Activated naive CD4-positive, alpha-beta T cell treated with anti-CD3 and anti-CD28 coated beads, Interleukin-2, amount 50 U/mL, for 72 hours (primary cell): ENCODE measurements around the gene CLK3. TPM values are rescaled to one million over a fixed set of nuclear protein-coding genes. Genes with fewer than 3 reads are reported as not detected.
"Not testable (repeated sequence)": the region's sequence is repeated elsewhere in the genome, so short reads cannot be mapped to it uniquely, and the experiment has no call there.

Source experiments
- ATAC-seq, 2 donors: fragments of 150-1000 bp; cut with Tn5 transposase; 2 replicates each; pipeline ENCODE4 v1.10.0; 2021; ENCODE audit warnings: mild to moderate bottlenecking in 2 of 2, moderate library complexity in 2 of 2
- DNase-seq, 2 donors: peaks; one replicate each; pipeline ENCODE4 v3.0.0; 2021 to 2022; ENCODE audit warnings: low spot score in 2 of 2
- H3K27ac Mint-ChIP-seq, 2 donors: one replicate each; pipeline ENCODE4 v1.8.0; 2022; ENCODE audit warnings: mild to moderate bottlenecking in 2 of 2, mixed read lengths in 2 of 2
- H3K36me3 Mint-ChIP-seq, 2 donors: one replicate each; pipeline ENCODE4 v1.8.0; 2022; ENCODE audit warnings: mixed read lengths in 2 of 2
- H3K9me3 Mint-ChIP-seq, 2 donors: one replicate each; pipeline ENCODE4 v1.8.0; 2022; ENCODE audit warnings: mixed read lengths in 2 of 2
- total RNA-seq, 2 donors: library from RNA; stranded (reverse); gene quantifications; one replicate each; pipeline ENCODE4 v1.2.3, GENCODE V29; 2022

Gene CLK3
- total RNA-seq, 2 donors from 2014 or later: 160 to 176 TPM

DNA sequence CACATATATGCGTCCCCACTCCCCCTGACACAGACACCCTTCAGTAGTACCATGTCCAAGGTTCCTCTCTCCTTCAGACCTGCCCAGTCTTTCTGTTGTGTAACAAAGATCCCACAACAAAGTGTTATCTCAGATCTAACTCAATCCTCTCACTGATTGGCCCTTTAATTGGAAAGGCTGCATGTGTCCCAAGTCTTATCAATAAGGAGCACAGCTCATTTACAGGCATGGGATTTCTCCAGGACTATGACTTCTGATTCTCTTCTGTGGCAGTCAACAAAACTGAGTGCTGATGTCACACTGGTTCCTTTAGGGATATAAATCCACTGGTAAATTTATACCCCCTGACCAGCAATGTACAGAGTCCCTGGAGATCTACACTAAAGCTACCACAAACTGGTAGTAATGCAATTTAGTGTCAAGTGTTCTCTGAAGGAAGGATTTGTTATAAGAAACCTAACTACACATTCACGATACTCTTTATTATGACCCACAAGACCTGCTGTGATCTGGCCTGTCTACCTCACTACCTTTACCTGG, 28.1 kb downstream of the CLK3 start:
- H3K36me3 Mint-ChIP-seq: no peaks in the 10 kb centered on the region
- ATAC-seq: no peak
- H3K9me3 Mint-ChIP-seq: no peaks in the 10 kb centered on the region
- no peak for DNase-seq
- H3K27ac Mint-ChIP-seq: peak overlapping the region; percentile 17 to 85

DNA sequence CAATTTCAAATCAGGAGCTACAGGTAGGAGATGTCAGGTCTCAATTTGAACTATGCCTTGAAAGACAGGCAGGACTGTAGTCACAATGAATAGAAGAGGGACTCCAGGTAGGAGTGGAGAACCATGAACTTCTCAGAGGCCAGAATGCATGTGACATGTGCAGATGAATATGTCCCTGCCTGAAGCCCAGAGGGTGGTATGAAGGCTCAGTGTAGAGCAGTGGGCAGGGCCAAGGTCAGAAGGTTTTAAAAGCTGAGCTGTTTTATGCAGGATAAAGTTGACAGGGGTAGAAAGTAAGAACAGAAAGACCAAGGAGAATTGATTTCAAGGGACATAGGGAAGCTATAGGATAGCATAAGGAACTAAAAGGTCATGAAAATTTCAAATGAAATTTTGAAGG, 30.8 kb downstream of the CLK3 start:
- DNase-seq: no peak
- peak overlapping the region in 1 of 2 donors; percentile 8 for H3K27ac Mint-ChIP-seq

DNA sequence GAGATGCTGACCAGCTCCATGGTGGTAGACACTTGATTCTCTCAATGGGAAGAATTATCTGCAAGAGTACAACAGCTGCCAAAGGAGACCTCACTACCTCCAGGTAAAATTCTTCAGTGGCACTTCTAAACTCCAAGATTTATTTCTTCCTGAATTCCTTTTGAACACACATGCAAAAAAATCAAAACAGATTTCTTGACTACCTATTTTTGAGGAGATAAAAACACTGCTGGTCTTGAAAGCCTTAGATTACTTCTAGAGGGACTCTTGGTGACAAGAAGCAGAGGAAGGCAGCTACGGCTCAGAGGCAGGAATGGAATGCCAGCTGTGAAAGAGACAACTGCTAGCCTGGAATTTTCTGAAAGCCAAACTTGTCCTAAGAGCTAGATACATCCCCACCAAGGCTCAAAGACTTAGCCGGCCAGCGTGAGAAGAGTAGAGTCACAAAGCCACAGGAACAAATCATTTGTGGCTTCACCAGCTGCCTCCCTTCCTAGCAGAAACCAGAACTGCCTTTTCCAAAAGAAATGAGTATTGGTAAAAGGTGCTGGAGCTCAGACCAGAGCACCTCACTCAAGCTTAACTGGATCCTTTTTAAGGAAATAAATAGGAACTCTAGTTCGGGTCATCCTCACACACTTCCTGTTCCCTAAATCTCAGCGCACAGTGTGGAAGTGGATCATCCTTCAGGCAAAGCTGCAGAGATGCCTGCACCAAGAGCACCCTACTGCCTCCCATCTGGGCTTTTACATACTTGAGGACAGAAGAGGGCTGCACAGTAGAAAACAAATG, 32.6 kb downstream of the CLK3 start:
- H3K27ac Mint-ChIP-seq: no peak overlapping the region
- DNase-seq: no peak
- no peak for ATAC-seq
- H3K36me3 Mint-ChIP-seq: no peaks in the 10 kb centered on the region
- no peaks in the 10 kb centered on the region for H3K9me3 Mint-ChIP-seq

More for the DNA sequence above, 30.8 kb downstream of the CLK3 start:
- no peaks in the 10 kb centered on the region for H3K36me3 Mint-ChIP-seq
- ATAC-seq: no peak
- no peaks in the 10 kb centered on the region for H3K9me3 Mint-ChIP-seq

DNA sequence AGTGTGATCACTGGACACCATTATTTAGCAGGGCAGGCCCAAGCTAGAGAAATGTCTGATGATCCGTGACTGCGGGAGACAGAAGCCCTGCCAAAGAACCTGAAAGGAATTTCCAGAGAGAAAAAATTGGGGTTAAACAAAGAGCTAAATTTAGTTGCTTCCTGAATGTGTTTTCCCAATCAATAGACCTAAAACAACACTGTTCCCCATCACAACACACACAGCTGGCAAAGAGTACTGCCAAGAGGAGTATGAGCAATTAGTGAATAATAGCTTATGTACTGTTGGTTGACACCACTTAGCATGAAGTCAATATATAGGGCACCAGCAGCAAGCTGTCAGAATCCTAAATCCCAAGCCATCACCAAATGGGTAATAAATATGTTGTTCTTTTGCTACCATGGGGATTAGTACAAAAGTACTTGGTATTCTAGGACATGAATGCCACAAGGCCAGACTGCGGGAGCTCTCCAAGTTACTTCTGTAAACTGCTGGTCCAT, 35.7 kb downstream of the CLK3 start:
- ATAC-seq: no peak
- Mint-ChIP-seq H3K36me3 (no peaks in the 10 kb centered on the region), H3K9me3 (no peaks in the 10 kb centered on the region), H3K27ac (peak overlapping the region in 1 of 2 donors; percentile 70)
- DNase-seq: no peak

DNA sequence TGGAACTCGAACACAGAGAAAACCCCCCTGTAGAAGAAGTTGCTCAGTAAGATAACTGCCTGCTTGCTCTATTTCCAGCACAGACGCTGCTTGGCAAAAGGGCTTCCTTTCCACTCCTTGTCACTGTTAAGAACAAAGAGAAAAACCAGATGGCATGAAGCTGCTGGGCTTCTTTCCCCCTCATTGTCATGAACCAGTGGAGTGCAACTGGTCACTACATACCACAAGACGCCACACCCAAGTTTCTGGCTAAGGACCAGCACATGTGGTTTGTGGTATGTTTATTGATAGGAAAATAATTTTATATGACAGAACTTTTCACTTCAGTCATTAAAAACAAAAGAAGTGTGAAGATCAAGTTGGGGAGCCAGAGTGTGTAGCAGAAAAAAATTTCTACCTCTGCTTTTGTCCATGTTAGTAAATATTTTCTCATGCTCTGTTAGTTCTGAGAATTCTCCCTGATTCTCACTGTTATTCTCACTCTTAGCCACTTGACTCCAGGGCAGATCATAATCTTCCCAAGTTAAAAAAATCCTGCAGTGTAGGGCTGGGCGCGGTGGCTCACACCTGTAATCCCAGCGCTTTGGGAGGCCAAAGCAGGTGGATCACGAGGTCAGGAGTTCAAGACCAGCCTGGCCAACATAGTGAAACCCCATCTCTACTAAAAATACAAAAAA, 37.9 kb downstream of the CLK3 start:
- H3K36me3 Mint-ChIP-seq: no peaks in the 10 kb centered on the region
- DNase-seq (no peak), ATAC-seq (no peak)
- H3K27ac Mint-ChIP-seq: no peak overlapping the region
- no peaks in the 10 kb centered on the region for H3K9me3 Mint-ChIP-seq

DNA sequence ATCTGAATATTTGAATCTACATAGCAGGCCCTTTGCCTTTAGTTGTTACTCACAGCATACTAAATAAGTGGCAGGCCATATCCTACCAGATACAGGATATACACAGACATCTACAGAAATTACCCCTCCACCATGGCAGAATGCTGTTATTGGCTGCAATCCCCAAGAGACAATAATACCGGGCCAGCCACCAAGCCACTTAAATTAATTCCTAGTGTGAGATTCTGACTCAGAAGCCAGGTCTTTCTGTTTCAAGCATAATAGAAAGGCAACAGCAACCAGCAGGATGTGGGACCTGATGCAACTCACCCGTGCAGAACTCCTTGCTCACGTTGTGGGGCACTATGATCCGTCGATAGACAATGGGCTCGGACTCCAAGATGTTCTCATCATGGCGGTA, 39.8 kb downstream of the CLK3 start:
- DNase-seq (peak in 1 of 2 donors; percentile 33), ATAC-seq (peak; percentile 83 to 98)
- peak overlapping the region in 1 of 2 donors; percentile 36 for H3K27ac Mint-ChIP-seq
- no peaks in the 10 kb centered on the region for H3K9me3 Mint-ChIP-seq
- no peaks in the 10 kb centered on the region for H3K36me3 Mint-ChIP-seq

DNA sequence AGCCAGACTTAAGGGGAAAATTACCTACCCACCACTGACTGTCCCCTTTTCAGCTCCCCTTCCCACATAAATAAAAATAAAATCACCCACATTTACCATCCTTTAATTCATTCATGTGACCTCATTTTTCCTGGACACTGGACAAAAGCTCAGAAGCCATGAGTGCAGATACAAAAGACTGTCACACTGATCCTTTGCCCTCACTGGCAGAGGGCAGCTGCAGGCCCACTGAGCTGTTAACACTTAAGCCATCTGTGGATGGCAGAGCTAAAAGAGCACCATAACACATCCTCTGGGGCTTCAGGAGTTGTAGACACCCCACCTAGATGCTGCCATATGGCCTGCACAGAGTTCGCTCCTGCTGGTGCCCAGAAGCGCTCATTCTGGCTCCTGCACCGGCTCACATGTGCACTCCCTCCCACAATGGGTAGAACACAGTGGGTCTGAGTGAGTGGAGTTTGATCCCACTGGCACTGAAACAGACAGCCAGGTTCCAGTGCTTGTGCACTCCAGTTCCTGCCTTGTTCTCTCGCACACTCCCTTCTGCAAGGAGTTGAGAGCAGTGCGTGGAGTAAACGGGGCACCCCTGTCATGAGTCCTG, 41.4 kb downstream of the CLK3 start:
- Mint-ChIP-seq H3K36me3 (no peaks in the 10 kb centered on the region), H3K27ac (peak overlapping the region in 1 of 2 donors; percentile 67)
- no peak for ATAC-seq

DNA sequence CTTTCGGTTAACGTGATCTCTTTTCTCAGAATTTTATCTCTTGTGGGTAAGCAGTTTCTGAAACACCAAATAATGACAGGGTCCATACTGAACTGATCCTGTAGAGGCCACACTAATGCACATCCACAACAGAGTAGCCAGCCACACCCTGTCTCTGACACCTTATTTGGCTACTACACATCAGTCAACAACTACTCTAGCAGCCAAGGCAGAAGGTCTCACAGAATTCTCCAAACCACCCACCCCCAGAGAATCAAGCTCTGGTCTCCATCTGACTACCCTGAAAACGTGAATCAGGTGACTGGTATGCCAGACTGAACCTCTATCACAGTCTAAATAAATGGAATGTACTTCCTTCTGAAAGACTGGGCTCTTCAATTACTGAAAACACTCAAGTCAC, 42.2 kb downstream of the CLK3 start:
- ATAC-seq (no peak), DNase-seq (no peak)
- Mint-ChIP-seq H3K27ac (peak overlapping the region in 1 of 2 donors; percentile 85), H3K9me3 (no peaks in the 10 kb centered on the region), H3K36me3 (no peaks in the 10 kb centered on the region)

More for the DNA sequence above, 41.4 kb downstream of the CLK3 start:
- H3K9me3 Mint-ChIP-seq: no peaks in the 10 kb centered on the region
- no peak for DNase-seq

DNA sequence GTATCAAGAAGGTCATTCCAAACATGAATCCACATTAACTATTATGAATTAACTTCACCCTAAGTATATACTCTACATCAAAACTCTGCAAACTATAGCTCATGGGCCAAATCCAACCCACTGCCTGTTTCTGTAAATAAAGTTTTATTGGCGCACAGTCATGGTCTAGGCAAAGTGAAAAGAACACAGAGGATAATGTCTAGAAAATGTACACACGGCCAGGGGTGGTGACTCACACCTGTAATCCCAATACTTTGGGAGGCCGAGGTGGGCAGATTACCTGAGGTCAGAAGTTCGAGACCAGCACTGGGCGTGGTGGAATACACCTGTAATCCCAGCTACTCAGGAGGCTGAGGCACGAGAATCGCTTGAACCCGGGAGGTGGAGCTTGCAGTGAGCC, 45.6 kb downstream of the CLK3 start:
- not testable (repeated sequence) for H3K27ac Mint-ChIP-seq, ATAC-seq, H3K36me3 Mint-ChIP-seq, DNase-seq, H3K9me3 Mint-ChIP-seq

DNA sequence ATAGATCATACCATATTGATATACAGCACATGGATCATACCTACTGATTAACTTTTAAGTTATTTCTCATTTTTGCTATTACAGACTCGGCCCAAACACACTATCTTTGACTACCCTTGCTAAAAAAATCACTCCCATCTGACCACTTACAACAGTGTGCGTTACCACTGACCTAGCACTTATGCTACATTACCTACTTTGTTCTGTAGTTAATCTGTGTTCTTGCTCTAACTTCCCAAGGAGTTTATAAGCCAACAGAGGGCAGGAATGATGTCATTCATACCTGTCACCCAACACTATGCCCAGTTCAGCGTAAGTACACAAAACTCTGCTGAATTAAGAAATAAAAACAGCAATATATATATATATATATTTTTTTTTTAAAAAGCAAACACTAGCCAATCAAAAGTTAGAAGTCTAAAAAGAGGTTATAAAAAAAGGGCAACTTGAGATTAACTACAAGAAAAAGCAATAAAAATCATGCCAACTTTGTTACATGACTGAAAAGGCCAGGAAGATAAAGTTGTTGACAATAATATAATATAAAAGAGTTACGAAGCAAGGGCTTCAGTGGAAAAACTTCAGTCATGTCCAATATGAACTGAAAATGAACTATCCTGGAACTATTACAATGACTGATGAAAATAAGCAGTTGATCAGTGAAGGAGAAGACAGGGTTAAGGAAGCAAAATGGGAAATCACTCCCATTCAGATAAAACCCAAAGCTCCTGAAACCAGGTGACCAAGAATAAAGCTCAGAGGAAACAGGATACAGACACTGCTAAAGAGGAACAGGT, 46.6 kb downstream of the CLK3 start:
- no peak overlapping the region for H3K27ac Mint-ChIP-seq
- ATAC-seq (no peak), DNase-seq (no peak)
- H3K9me3 Mint-ChIP-seq: no peaks in the 10 kb centered on the region
- no peaks in the 10 kb centered on the region for H3K36me3 Mint-ChIP-seq

DNA sequence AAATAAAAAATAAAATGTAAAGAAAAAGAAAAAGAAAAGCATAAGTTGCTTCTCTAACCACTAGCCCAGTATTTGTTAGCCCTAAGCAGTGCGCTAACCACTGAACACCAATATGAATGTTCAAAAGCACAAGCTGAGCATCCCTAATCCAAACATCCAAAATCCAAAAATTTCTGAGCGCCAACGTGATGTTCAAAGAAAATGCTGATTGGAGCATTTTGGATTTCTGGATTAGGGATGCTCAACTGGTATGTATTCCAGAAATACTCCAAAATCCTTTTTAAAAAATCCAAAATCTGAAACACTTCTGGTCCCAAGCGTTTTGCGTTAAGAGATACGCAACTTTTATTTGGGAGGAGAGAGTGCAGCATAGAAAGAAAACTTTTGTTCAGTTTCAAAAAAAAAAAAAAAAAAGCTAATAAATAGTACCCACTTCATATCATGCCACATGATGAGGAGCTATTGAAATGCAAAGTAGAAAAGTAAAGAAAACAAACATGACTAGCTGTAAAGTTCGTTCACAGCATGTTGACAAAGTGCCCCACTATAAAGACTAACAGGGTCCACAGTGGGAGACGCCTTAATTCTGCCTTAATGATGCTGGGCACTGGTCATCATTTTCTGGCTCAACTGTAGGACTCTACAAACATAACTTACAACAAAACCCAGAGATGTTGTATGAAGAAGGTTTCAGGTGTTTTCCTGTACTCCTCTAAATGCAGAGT, 47.8 kb downstream of the CLK3 start:
- no peak for ATAC-seq
- H3K9me3 Mint-ChIP-seq: no peaks in the 10 kb centered on the region
- no peak for DNase-seq
- H3K27ac Mint-ChIP-seq: peak overlapping the region in 1 of 2 donors; percentile 4
- H3K36me3 Mint-ChIP-seq: no peaks in the 10 kb centered on the region

DNA sequence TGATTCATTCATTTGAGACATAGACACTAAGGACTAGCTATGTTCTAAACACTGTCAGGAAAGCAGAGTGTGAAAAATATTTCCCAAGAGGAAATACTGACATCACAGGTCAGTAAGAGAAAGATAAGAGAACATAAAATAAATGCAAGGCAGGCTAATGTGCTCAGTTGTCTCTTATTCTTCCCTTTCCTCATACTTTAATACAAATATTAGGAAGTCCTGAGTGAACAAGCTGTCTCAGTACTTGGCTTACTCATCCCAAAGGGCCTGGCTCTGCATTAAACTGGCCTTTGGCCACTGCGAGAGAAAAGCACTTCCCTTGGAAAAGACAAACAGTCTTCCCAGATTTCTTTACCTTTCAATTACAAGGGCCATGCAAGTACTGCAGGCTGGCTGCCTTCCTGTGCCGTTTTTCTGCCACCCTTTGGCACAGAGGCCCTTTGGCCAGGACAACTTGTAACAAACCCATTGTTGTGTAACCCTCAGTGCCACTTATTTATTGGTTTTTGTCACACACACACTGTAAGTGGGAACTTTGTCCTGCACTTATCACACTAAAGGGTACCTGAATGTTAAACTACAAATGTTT, 48.5 kb downstream of the CLK3 start:
- DNase-seq: no peak
- no peaks in the 10 kb centered on the region for H3K9me3 Mint-ChIP-seq
- no peaks in the 10 kb centered on the region for H3K36me3 Mint-ChIP-seq
- H3K27ac Mint-ChIP-seq: peak overlapping the region in 1 of 2 donors; percentile 4
- no peak for ATAC-seq

DNA sequence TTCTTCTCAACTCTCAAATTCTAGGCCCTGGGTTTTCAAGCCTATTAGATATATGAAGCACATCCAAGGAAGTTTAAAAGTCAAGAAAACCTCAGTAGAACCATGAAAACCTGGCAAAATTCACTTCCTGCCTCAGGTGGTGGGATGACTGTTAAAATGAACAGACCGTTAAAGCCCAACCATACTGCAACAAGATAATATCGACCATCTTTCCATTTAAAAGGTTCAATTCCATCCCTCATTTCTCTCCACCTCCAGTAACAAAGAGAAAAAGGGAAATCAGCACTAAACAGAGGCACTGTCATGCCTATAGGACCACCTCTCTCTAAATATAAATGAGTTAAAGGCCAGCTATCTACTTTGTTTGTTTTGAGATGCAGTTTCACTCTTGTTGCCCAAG, 49.0 kb downstream of the CLK3 start:
- H3K27ac Mint-ChIP-seq: no peak overlapping the region
- H3K9me3 Mint-ChIP-seq: no peaks in the 10 kb centered on the region
- H3K36me3 Mint-ChIP-seq: no peaks in the 10 kb centered on the region
- DNase-seq: no peak
- no peak for ATAC-seq

DNA sequence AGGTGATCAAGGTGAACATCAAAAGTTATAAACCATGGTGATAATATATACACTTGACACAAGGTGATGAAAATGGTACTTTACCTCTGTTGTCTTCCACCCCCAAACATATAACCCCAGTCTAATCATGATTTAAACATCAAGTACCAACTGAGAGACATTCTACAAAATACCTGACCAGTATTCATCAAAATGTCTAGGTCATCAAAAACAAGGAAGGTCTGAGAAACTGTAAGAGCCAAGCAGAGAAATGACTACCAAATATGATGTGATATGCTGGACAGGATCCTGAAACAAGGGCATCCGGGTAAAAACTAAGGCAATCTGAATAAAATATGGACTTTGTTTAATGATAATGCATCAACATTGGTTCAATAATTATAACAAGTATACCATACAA, 52.3 kb downstream of the CLK3 start:
- DNase-seq (no peak), ATAC-seq (no peak)
- Mint-ChIP-seq H3K36me3 (peaks cover 0 to 3% of the 10 kb centered on the region in 2 donors), H3K27ac (no peak overlapping the region), H3K9me3 (no peaks in the 10 kb centered on the region)

DNA sequence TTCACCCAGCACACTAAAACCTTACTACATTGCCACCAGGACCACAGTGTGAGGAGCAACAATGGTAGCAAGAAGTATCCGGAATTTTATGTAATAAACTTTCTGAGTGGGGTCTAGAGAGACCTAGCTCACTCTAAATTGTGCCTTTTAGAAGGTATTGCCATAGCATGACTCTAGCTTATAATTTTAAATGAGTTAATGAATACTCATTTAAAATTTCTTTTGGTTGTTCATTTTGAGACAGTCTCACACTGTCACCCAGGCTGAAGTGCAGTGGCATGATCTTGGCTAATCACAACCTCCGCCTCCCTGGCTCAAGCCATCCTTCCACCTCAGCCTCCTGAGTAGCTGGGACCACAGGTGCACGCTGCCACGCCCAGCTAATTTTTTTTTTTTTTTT, 54.0 kb downstream of the CLK3 start:
- ATAC-seq: no peak
- no peak overlapping the region for H3K27ac Mint-ChIP-seq
- peaks cover 0 to 6% of the 10 kb centered on the region in 2 donors for H3K36me3 Mint-ChIP-seq

More for the DNA sequence above, 54.0 kb downstream of the CLK3 start:
- H3K9me3 Mint-ChIP-seq: no peaks in the 10 kb centered on the region
- DNase-seq: no peak
